Measurements from ENCODE around the gene SPTAN1.

DNA sequence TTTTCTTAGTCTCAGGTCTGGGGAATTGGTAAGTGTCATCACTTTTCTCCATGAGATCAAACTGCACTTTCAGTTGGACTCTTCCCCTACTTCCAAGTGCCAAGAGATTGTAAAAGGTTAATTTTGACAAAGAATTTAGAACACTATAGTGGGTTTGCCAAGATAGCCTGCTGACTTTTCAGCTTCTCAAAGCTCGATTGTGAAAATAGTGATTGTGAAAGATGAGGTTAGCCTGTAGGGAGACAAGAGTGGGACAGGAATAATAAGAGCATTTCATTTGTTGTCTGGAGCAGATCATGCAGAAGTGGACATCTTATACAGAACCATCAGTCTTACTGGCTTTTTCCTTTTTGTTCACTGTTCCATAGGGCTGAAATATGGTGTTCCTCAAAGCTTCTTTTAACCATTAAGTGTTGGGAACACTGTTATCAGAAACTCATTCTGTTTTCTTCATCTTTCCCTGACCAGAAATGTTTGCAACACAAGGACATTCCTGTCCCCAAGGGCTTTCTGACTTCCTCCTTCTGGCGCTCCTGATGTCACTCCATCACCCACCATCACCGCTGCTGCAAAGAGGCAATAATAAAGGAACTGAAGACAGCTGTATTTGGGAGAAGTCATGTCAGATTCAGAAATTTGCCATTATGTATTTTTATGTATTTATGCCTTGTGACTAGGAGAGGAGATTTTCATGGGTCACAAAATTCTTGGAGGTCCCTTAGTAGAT, 11.6 kb upstream of the SPTAN1 start:
- TF ChIP-seq CTCF (IDR thresholded peaks at IDR 0.05), result no peak
- no peak for TF ChIP-seq POLR2A (IDR thresholded peaks at IDR 0.05)
- TF ChIP-seq POLR2AphosphoS5 (IDR thresholded peaks at IDR 0.05), result no peak
- no peak for TF ChIP-seq EP300 (IDR thresholded peaks at IDR 0.05)

All from gastroesophageal sphincter (tissue), 3 donors.